Kidney (tissue), 14 donors: Measurements from ENCODE around the gene BBS2. TPM values are rescaled to one million over a fixed set of nuclear protein-coding genes. Genes with fewer than 3 reads are reported as not detected.

Experiments
- DNase-seq, 5 donors: peaks; one replicate each; pipeline ENCODE4 v3.0.0-alpha.2; 2013 to 2020
- FAIRE-seq: peaks from 2 replicates; lab custom pipeline; 2012; peaks lifted over from hg19 to GRCh38; lab: Jason Lieb, UNC
- H3K27ac ChIP-seq, 2 donors: one replicate each; pipeline ENCODE4 v1.7.0; 2013; ENCODE audit warnings: low read depth in 2 of 2, low read length in 2 of 2, inconsistent platforms in 1 of 2
- H3K27me3 ChIP-seq: one replicate; pipeline ENCODE4 v1.7.1; 2013; ENCODE audit warnings: low read length, inconsistent platforms; ENCODE audit not compliant: control insufficient read depth, insufficient read depth
- H3K36me3 ChIP-seq, 3 donors: one replicate each; pipeline versions ENCODE4 v1.7.0 to v1.7.1; 2013; ENCODE audit warnings: low read length in 3 of 3, control low read depth in 1 of 3, inconsistent platforms in 1 of 3; ENCODE audit not compliant: insufficient read depth in 3 of 3, control insufficient read depth in 2 of 3
- H3K4me1 ChIP-seq, 3 donors: one replicate each; pipeline versions ENCODE4 v1.7.0 to v1.7.1; 2013; ENCODE audit warnings: low read length in 3 of 3, inconsistent platforms in 1 of 3, low read depth in 1 of 3; ENCODE audit not compliant: control insufficient read depth in 2 of 3, insufficient read depth in 2 of 3
- H3K4me3 ChIP-seq, 3 donors: one replicate each; pipeline versions ENCODE4 v1.7.0 to v1.8.1; 2013; ENCODE audit warnings: low read length in 3 of 3, control low read depth in 1 of 3, inconsistent platforms in 1 of 3
- H3K9ac ChIP-seq, 3 donors: one replicate each; pipeline versions ENCODE4 v1.7.0 to v1.7.1; 2013; ENCODE audit warnings: low read length in 3 of 3, control low read depth in 1 of 3, inconsistent platforms in 1 of 3
- H3K9me3 ChIP-seq, 3 donors: one replicate each; pipeline versions ENCODE4 v1.7.0 to v1.7.1; 2013; ENCODE audit warnings: low read length in 3 of 3, control low read depth in 1 of 3, inconsistent platforms in 1 of 3; ENCODE audit not compliant: control insufficient read depth in 2 of 3, insufficient read depth in 1 of 3
- CTCF ChIP-seq: IDR thresholded peaks from 3 replicates; pipeline ENCODE4 v1.5.1; 2012; ENCODE audit warnings: mild to moderate bottlenecking, moderate library complexity, borderline replicate concordance; ENCODE audit not compliant: insufficient read depth; ENCODE audit errors: extremely low read depth
- intact Hi-C: fragments of 100-400 bp; cut with DNase I; formaldehyde crosslinking; loops from one replicate; pipeline ENCODE4 v1.11.1; 2022
- polyA plus RNA-seq: library from polyadenylated mRNA; stranded (reverse); fragments of 350-450 nt; fragmentation: Illumina TruSeq; extraction: RNeasy Lipid Tissue Mini Kit (QIAGEN cat#74804); gene quantifications from one replicate; pipeline ENCODE4 v1.2.3, GENCODE V29; 2014; ENCODE audit warnings: low read depth, low replicate concordance; ENCODE audit not compliant: insufficient read depth
- total RNA-seq: library from RNA; stranded (reverse); fragmentation: NEBNext Ultra II Directional; extraction: Animal tissue kit (Norgen Biotek cat#: 25700); gene quantifications from one replicate; pipeline ENCODE4 v1.2.1, GENCODE V29; 2021
- donor health status: control.
- donor health status: control.
- donor health status: control.
- donor health status: control.
- donor health status: control.
- donor health status: DM: yes; HTN: yes; CAD: no.
- donor health status: Normal renal cell carcinoma (clear cell type).

BBS2 gene
- total and polyA plus RNA-seq, 2 donors from 2014 or later = 46.5 to 64.2 TPM

GRCh38 chr16:56450275-56450985 lies 69.4 kb downstream of the BBS2 start:
- intact Hi-C loops = no loop called here
- no peaks in the 10 kb centered on the region for H3K27me3 ChIP-seq
- H3K4me1 ChIP-seq = peaks cover 0 to 19% (median 14%) of the 10 kb centered on the region in 3 donors
- DNase-seq (peak in 1 of 5 donors; percentile 23), FAIRE-seq (no peak)
- H3K4me3 ChIP-seq = peak overlapping the region; percentile 90 to 94 (median 91)
- H3K36me3 ChIP-seq = peaks cover 0 to 8% (median 0%) of the 10 kb centered on the region in 3 donors
- H3K27ac ChIP-seq = peak overlapping the region; percentile 43 to 79
- H3K9ac ChIP-seq = peak overlapping the region; percentile 79 to 90 (median 84)
- no peak for TF ChIP-seq CTCF
- H3K9me3 ChIP-seq = no peaks in the 10 kb centered on the region

GRCh38 chr16:56448005-56448404 lies 71.8 kb downstream of the BBS2 start:
- Histone ChIP-seq H3K27ac (no peak overlapping the region), H3K9me3 (no peaks in the 10 kb centered on the region), H3K9ac (no peak overlapping the region), H3K4me1 (peaks cover 0 to 19% (median 14%) of the 10 kb centered on the region in 3 donors), H3K27me3 (no peaks in the 10 kb centered on the region), H3K4me3 (peak overlapping the region in 1 of 3 donors; percentile 7), H3K36me3 (peaks cover 2 to 19% (median 3%) of the 10 kb centered on the region in 3 donors)
- no peak for TF ChIP-seq CTCF
- FAIRE-seq = no peak
- DNase-seq = no peak
- intact Hi-C loops = no loop called here

- TF ChIP-seq CTCF = no peak
- peaks cover 0 to 19% (median 11%) of the 10 kb centered on the region in 3 donors for H3K4me1 ChIP-seq
- peaks cover 3 to 19% (median 3%) of the 10 kb centered on the region in 3 donors for H3K36me3 ChIP-seq
- no peak for FAIRE-seq
- no peak overlapping the region for H3K4me3 ChIP-seq
- intact Hi-C loops = no loop called here
- H3K27me3 ChIP-seq = no peaks in the 10 kb centered on the region
- H3K9me3 ChIP-seq = no peaks in the 10 kb centered on the region
- DNase-seq = no peak
- H3K27ac ChIP-seq = no peak overlapping the region
- H3K9ac ChIP-seq = no peak overlapping the region
Observed at GRCh38 chr16:56447286-56447685, 72.5 kb downstream of the BBS2 start.
